ENCODE measurements around the gene KRT16.

DNA sequence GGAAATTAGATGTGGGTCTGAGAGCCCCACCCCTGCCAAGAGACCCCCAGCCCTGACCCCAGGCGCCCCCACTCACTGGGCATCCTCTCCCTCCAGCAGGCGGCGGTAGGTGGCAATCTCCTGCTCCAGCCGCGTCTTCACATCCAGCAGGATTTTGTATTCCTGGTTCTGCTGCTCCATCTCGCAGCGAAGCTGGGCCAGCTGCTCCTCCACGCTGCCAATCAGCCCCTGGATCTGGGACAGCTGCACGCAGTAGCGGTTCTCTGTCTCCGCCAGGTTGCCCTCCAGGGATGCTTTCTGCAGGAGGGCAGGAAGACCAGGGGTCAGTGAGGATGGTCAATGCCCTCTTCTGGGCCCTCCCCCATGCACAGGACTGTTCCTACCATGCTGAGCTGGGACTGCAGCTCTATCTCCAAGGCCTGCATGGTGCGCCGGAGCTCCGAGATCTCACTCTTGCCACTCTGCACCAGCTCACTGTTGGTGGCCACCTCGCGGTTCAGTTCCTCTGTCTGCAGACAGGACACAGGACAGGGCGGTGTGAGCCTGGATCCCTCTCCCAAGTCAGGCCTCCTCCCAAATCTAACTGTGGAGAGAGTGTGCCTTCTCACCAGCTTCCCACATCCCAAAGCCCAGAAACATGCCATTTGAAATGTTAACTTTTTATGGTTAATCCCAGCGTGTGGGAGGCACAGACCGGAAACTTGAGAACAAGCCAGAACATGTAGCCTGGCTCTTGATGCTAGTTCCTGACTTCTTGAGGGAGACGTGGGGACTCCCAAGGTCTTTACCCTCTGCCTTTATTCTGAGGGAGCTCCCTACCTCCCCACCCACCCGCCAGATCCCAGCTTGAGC lies 8.2 kb upstream of the KRT16 start:
- no peak for TF ChIP-seq EZH2 (IDR thresholded peaks at IDR 0.05; ENCODE audit: borderline replicate concordance, low read depth, low read length, poor library complexity, severe bottlenecking)
- TF ChIP-seq, protein P1, sequence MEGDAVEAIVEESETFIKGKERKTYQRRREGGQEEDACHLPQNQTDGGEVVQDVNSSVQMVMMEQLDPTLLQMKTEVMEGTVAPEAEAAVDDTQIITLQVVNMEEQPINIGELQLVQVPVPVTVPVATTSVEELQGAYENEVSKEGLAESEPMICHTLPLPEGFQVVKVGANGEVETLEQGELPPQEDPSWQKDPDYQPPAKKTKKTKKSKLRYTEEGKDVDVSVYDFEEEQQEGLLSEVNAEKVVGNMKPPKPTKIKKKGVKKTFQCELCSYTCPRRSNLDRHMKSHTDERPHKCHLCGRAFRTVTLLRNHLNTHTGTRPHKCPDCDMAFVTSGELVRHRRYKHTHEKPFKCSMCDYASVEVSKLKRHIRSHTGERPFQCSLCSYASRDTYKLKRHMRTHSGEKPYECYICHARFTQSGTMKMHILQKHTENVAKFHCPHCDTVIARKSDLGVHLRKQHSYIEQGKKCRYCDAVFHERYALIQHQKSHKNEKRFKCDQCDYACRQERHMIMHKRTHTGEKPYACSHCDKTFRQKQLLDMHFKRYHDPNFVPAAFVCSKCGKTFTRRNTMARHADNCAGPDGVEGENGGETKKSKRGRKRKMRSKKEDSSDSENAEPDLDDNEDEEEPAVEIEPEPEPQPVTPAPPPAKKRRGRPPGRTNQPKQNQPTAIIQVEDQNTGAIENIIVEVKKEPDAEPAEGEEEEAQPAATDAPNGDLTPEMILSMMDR (conservative IDR thresholded peaks at IDR 0.05; ENCODE audit: low read depth, low read length): no peak
